ENCODE data around the gene TOPBP1.

The TOPBP1 gene

GRCh38 chr3:133600572-133601081 lies 61.1 kb downstream of the TOPBP1 start:
- no peak for DNase-seq
- H3K4me3 ChIP-seq = no peak overlapping the region
- H3K36me3 ChIP-seq = peaks cover 0 to 23% (median 11%) of the 10 kb centered on the region in 3 donors
- intact Hi-C loops (cut with DNase I; ENCODE audit: low total_unique reads) = no loop called here
- no peak overlapping the region for H3K27ac ChIP-seq
- no peak for TF ChIP-seq CTCF (IDR thresholded peaks at IDR 0.05)
- no peaks in the 10 kb centered on the region for H3K4me1 ChIP-seq
- no peaks in the 10 kb centered on the region for H3K9me3 ChIP-seq
- no peaks in the 10 kb centered on the region for H3K27me3 ChIP-seq

GRCh38 chr3:133599280-133599679 lies 62.5 kb downstream of the TOPBP1 start:
- Histone ChIP-seq H3K36me3 (peaks cover 0 to 15% (median 11%) of the 10 kb centered on the region in 3 donors), H3K4me3 (no peak overlapping the region), H3K27me3 (no peaks in the 10 kb centered on the region), H3K27ac (no peak overlapping the region), H3K4me1 (no peaks in the 10 kb centered on the region), H3K9me3 (no peaks in the 10 kb centered on the region)
- DNase-seq = no peak
- intact Hi-C loops (cut with DNase I; ENCODE audit: low total_unique reads) = no loop called here
- TF ChIP-seq CTCF (IDR thresholded peaks at IDR 0.05) = no peak

- intact Hi-C loops (cut with DNase I; ENCODE audit: low total_unique reads) = no loop called here
- no peaks in the 10 kb centered on the region for H3K4me1 ChIP-seq
- no peak for TF ChIP-seq CTCF (IDR thresholded peaks at IDR 0.05)
- H3K36me3 ChIP-seq = peaks cover 0 to 13% (median 11%) of the 10 kb centered on the region in 3 donors
- H3K27ac ChIP-seq = no peak overlapping the region
- no peaks in the 10 kb centered on the region for H3K27me3 ChIP-seq
- DNase-seq = no peak
- no peaks in the 10 kb centered on the region for H3K9me3 ChIP-seq
- H3K4me3 ChIP-seq = no peak overlapping the region
Observed at GRCh38 chr3:133598405-133598804, 63.3 kb downstream of the TOPBP1 start.

GRCh38 chr3:133595341-133595740 lies 66.4 kb downstream of the TOPBP1 start:
- Histone ChIP-seq H3K27me3 (no peaks in the 10 kb centered on the region), H3K27ac (no peak overlapping the region), H3K9me3 (no peaks in the 10 kb centered on the region), H3K4me3 (no peak overlapping the region), H3K4me1 (peaks cover 0 to 3% (median 0%) of the 10 kb centered on the region in 4 donors), H3K36me3 (peaks cover 2 to 9% (median 7%) of the 10 kb centered on the region in 3 donors)
- intact Hi-C loops (cut with DNase I; ENCODE audit: low total_unique reads) = no loop called here
- TF ChIP-seq CTCF (IDR thresholded peaks at IDR 0.05) = no peak
- no peak for DNase-seq

GRCh38 chr3:133593243-133593642 lies 68.5 kb downstream of the TOPBP1 start:
- Histone ChIP-seq H3K27me3 (no peaks in the 10 kb centered on the region), H3K27ac (no peak overlapping the region), H3K9me3 (no peaks in the 10 kb centered on the region), H3K36me3 (peaks cover 17 to 22% (median 22%) of the 10 kb centered on the region in 3 donors), H3K4me1 (peaks cover 0 to 4% (median 1%) of the 10 kb centered on the region in 4 donors), H3K4me3 (no peak overlapping the region)
- intact Hi-C loops (cut with DNase I; ENCODE audit: low total_unique reads) = no loop called here
- DNase-seq = no peak
- TF ChIP-seq CTCF (IDR thresholded peaks at IDR 0.05) = no peak

GRCh38 chr3:133592843-133593242 lies 68.9 kb downstream of the TOPBP1 start:
- DNase-seq = no peak
- peaks cover 0 to 4% (median 1%) of the 10 kb centered on the region in 4 donors for H3K4me1 ChIP-seq
- no peak for TF ChIP-seq CTCF (IDR thresholded peaks at IDR 0.05)

More at GRCh38 chr3:133592843-133593242, 68.9 kb downstream of the TOPBP1 start:
- H3K27ac ChIP-seq = no peak overlapping the region
- H3K4me3 ChIP-seq = no peak overlapping the region
- intact Hi-C loops (cut with DNase I; ENCODE audit: low total_unique reads) = no loop called here
- H3K27me3 ChIP-seq = no peaks in the 10 kb centered on the region
- H3K36me3 ChIP-seq = peaks cover 21 to 25% (median 24%) of the 10 kb centered on the region in 3 donors
- H3K9me3 ChIP-seq = no peaks in the 10 kb centered on the region

Data from tibial artery (tissue), 4 donors.